Endodermal cell (in vitro differentiated cells): ENCODE results near the gene CUL9. TPM values are rescaled to one million over a fixed set of nuclear protein-coding genes. Genes with fewer than 3 reads are reported as not detected.

ENCODE experiments used
- DNase-seq: peaks from one replicate; pipeline ENCODE4 v3.0.0-alpha.2; 2017
- H3K27ac ChIP-seq: 2 replicates; pipeline ENCODE4 v1.5.1; 2013; ENCODE audit warnings: mild to moderate bottlenecking, low read depth, low read length, moderate library complexity
- H3K27me3 ChIP-seq: 2 replicates; pipeline ENCODE4 v1.6.1; 2013; ENCODE audit warnings: mild to moderate bottlenecking, low read length, moderate library complexity; ENCODE audit not compliant: insufficient read depth, control insufficient read depth, poor library complexity, severe bottlenecking
- H3K36me3 ChIP-seq: 2 replicates; pipeline ENCODE4 v1.7.0; 2013; ENCODE audit warnings: mild to moderate bottlenecking, low read length, moderate library complexity; ENCODE audit not compliant: control insufficient read depth, insufficient read depth
- H3K4me1 ChIP-seq: one replicate; pipeline ENCODE4 v1.7.0; 2013; ENCODE audit warnings: low read length; ENCODE audit not compliant: control insufficient read depth, insufficient read depth
- H3K4me3 ChIP-seq: 2 replicates; pipeline ENCODE4 v1.5.1; 2013; ENCODE audit warnings: mild to moderate bottlenecking, low read length, moderate library complexity
- H3K9ac ChIP-seq: 2 replicates; pipeline ENCODE4 v1.6.1; 2013; ENCODE audit warnings: mild to moderate bottlenecking, low read length, moderate library complexity; ENCODE audit not compliant: poor library complexity, severe bottlenecking; ENCODE audit errors: extremely low read depth
- H3K9me3 ChIP-seq: 2 replicates; pipeline ENCODE4 v1.6.1; 2013; ENCODE audit warnings: mild to moderate bottlenecking, low read length, moderate library complexity; ENCODE audit not compliant: control insufficient read depth
- H3K27ac Mint-ChIP-seq: 2 replicates; pipeline ENCODE4 v1.8.0; 2020; ENCODE audit warnings: mixed read lengths
- H3K27me3 Mint-ChIP-seq: 2 replicates; pipeline ENCODE4 v1.8.0; 2021; ENCODE audit warnings: mild to moderate bottlenecking, mixed read lengths; ENCODE audit not compliant: insufficient read depth
- H3K36me3 Mint-ChIP-seq: 2 replicates; pipeline ENCODE4 v1.8.0; 2020; ENCODE audit warnings: low read depth, mixed read lengths
- H3K4me1 Mint-ChIP-seq: 2 replicates; pipeline ENCODE4 v1.8.0; 2020; ENCODE audit warnings: mixed read lengths
- H3K4me3 Mint-ChIP-seq: 2 replicates; pipeline ENCODE4 v1.8.0; 2020; ENCODE audit warnings: mild to moderate bottlenecking, moderate library complexity, mixed read lengths
- H3K9me3 Mint-ChIP-seq: 2 replicates; pipeline ENCODE4 v1.8.0; 2020; ENCODE audit warnings: mild to moderate bottlenecking, mixed read lengths
- CTCF ChIP-seq: fragments of 200-600 bp; sonication (generic); conservative IDR thresholded peaks from 2 replicates; pipeline ENCODE4 v1.5.0; 2021; ENCODE audit warnings: antibody characterized with exemption, mild to moderate bottlenecking
- WGBS, 2 experiments: methylation state at CpG; one replicate each; pipeline versions ENCODE4 v1.1.5 to v1.1.7; 2013; ENCODE audit warnings: missing lambda C conversion rate in 2 of 2, mixed read lengths in 1 of 2; ENCODE audit not compliant: insufficient coverage in 1 of 2, insufficient read length in 1 of 2; 5-methylcytosine and 5-hydroxymethylcytosine counted together
- total RNA-seq, 2 donors: library from RNA; stranded (reverse); fragmentation: NEBNext Ultra II Directional in 1 of 2; extraction: Animal tissue kit (Norgen Biotek cat#: 25700) in 1 of 2; gene quantifications; 2 replicates in 1 of 2; 3 replicates in 1 of 2; pipeline ENCODE4 v1.2.1, GENCODE V29; 2021

The CUL9 gene
- total RNA-seq, 2 donors from 2014 or later = 30.3 to 34.1 TPM

- H3K4me3 ChIP-seq = no peak overlapping the region
- Mint-ChIP-seq H3K27me3 (no peaks in the 10 kb centered on the region), H3K27ac (no peak overlapping the region), H3K4me3 (no peak overlapping the region), H3K36me3 (peaks cover 20% of the 10 kb centered on the region), H3K9me3 (no peaks in the 10 kb centered on the region), H3K4me1 (peaks cover 5% of the 10 kb centered on the region)
- peaks cover 3% of the 10 kb centered on the region for H3K36me3 ChIP-seq
- no peak overlapping the region for H3K9ac ChIP-seq
- DNase-seq = no peak
- H3K27me3 ChIP-seq = no peaks in the 10 kb centered on the region
- H3K4me1 ChIP-seq = no peaks in the 10 kb centered on the region
- no peak overlapping the region for H3K27ac ChIP-seq
- WGBS, 2 experiments = 95 to 97% methylated on average over 3 of the region's 3 CpGs
- TF ChIP-seq CTCF = no peak
- no peaks in the 10 kb centered on the region for H3K9me3 ChIP-seq
Observed at GRCh38 chr6:43219119-43219518, 37.1 kb downstream of the CUL9 start.

- no peak for DNase-seq
- H3K27me3 Mint-ChIP-seq = no peaks in the 10 kb centered on the region
- TF ChIP-seq CTCF = no peak
Observed at GRCh38 chr6:43219814-43220213, 37.8 kb downstream of the CUL9 start.

GRCh38 chr6:43220439-43220951 lies 38.5 kb downstream of the CUL9 start:
- H3K27me3 Mint-ChIP-seq = no peaks in the 10 kb centered on the region
- 91 to 97% methylated on average over 11 to 16 of the region's 16 CpGs for WGBS, 2 experiments
- no peak overlapping the region for H3K9ac ChIP-seq

More at GRCh38 chr6:43219814-43220213, 37.8 kb downstream of the CUL9 start:
- no peaks in the 10 kb centered on the region for H3K27me3 ChIP-seq
- 89 to 92% methylated on average over 5 to 7 of the region's 7 CpGs for WGBS, 2 experiments
- no peak overlapping the region for H3K9ac ChIP-seq
- peaks cover 3% of the 10 kb centered on the region for H3K36me3 ChIP-seq
- Mint-ChIP-seq H3K4me1 (peaks cover 5% of the 10 kb centered on the region), H3K9me3 (no peaks in the 10 kb centered on the region), H3K36me3 (peaks cover 25% of the 10 kb centered on the region), H3K4me3 (no peak overlapping the region), H3K27ac (no peak overlapping the region)
- H3K9me3 ChIP-seq = no peaks in the 10 kb centered on the region
- no peak overlapping the region for H3K4me3 ChIP-seq
- no peak overlapping the region for H3K27ac ChIP-seq
- no peaks in the 10 kb centered on the region for H3K4me1 ChIP-seq

More at GRCh38 chr6:43220439-43220951, 38.5 kb downstream of the CUL9 start:
- TF ChIP-seq CTCF = no peak
- no peak for DNase-seq
- Histone ChIP-seq H3K27me3 (no peaks in the 10 kb centered on the region), H3K4me1 (no peaks in the 10 kb centered on the region), H3K36me3 (peaks cover 3% of the 10 kb centered on the region), H3K4me3 (no peak overlapping the region), H3K9me3 (no peaks in the 10 kb centered on the region), H3K27ac (no peak overlapping the region)
- peaks cover 5% of the 10 kb centered on the region for H3K4me1 Mint-ChIP-seq
- H3K4me3 Mint-ChIP-seq = no peak overlapping the region
- H3K9me3 Mint-ChIP-seq = no peaks in the 10 kb centered on the region
- no peak overlapping the region for H3K27ac Mint-ChIP-seq
- H3K36me3 Mint-ChIP-seq = peaks cover 23% of the 10 kb centered on the region
